Uterus (tissue), 4 donors: ENCODE measurements around the gene TPRG1. TPM values are rescaled to one million over a fixed set of nuclear protein-coding genes. Genes with fewer than 3 reads are reported as not detected.

Experiments
- DNase-seq, 2 donors: peaks; one replicate each; pipeline ENCODE4 v3.0.0-alpha.2; 2019 to 2020
- H3K27ac ChIP-seq, 2 donors: fragments of 200-600 bp; sonication (generic); 1 replicate in 1 of 2; 2 replicates in 1 of 2; pipeline ENCODE4 v1.5.1; 2016 to 2018
- H3K27me3 ChIP-seq, 2 donors: fragments of 200-600 bp; sonication (generic); one replicate each; pipeline ENCODE4 v1.5.1; 2018 to 2019; ENCODE audit warnings: control low read depth in 1 of 2
- H3K36me3 ChIP-seq, 2 donors: fragments of 200-600 bp; sonication (generic); one replicate each; pipeline ENCODE4 v1.5.1; 2019; ENCODE audit warnings: control low read depth in 1 of 2
- H3K4me1 ChIP-seq, 2 donors: fragments of 200-600 bp; sonication (generic); one replicate each; pipeline ENCODE4 v1.5.1; 2018 to 2019; ENCODE audit warnings: control low read depth in 1 of 2
- H3K4me3 ChIP-seq, 2 donors: fragments of 200-600 bp; sonication (generic); 1 replicate in 1 of 2; 2 replicates in 1 of 2; pipeline ENCODE4 v1.5.1; 2018 to 2019; ENCODE audit warnings: mild to moderate bottlenecking in 1 of 2
- H3K9me3 ChIP-seq, 2 donors: fragments of 200-600 bp; sonication (generic); one replicate each; pipeline ENCODE4 v1.5.1; 2019; ENCODE audit warnings: control low read depth in 1 of 2
- POLR2A ChIP-seq, 2 donors: fragments of 450-650 bp; IDR thresholded peaks; one replicate each; pipeline ENCODE4 v1.6.1; 2016; ENCODE audit warnings: antibody characterized with exemption in 2 of 2, mild to moderate bottlenecking in 1 of 2, moderate library complexity in 1 of 2
- intact Hi-C: fragments of 100-400 bp; cut with DNase I; formaldehyde crosslinking; loops from one replicate; pipeline ENCODE4 v1.15.1; 2023; ENCODE audit warnings: low total_unique reads
- total RNA-seq, 4 donors: library from RNA; depleted of rRNA in 3 of 4; stranded (reverse); fragments of >200 nt in 3 of 4; gene quantifications; one replicate each; pipeline versions ENCODE4 v1.1.0 to v1.2.4, GENCODE V29; 2014 to 2023
- TF ChIP-seq, protein P1 (sequence below), 4 experiments: fragments of 200-600 bp in 2 of 4; fragments of 450-650 bp in 2 of 4; sonication (generic) in 2 of 4; IDR thresholded peaks; one replicate each; pipeline ENCODE4 v1.5.1; 2016 to 2019; ENCODE audit warnings: antibody characterized with exemption in 4 of 4, mild to moderate bottlenecking in 2 of 4, moderate library complexity in 1 of 4
- donor health status: DM: yes; HTN: yes; CAD: no.

The TPRG1 gene
- total RNA-seq, 4 donors from 2014 or later, result 7.7 to 29.4 (median 8.3) TPM

DNA sequence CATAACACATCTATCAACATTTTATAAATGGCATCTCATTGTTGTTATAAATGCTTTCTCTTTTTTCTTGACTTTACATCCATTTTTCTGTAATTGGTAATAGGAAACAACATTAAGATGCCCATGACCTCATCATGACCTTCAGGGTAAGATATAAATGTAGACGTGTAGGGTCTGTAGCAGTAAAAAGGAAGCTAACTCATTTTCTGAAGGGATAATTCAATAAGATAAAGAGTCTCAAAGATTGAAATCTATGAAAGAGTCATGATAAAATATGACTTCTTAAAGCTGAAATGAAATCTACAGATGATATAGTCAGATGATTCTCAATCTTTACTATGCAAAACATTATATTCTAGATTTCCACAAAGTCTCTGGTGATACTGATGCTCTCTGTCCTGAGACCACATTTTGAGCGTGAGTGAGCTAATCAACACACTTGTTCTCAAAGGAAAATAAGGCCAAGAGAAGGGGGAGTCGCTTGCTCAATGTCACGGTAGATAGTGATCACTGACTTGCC, 38.5 kb downstream of the TPRG1 start:
- no peaks in the 10 kb centered on the region for H3K36me3 ChIP-seq
- no peak overlapping the region for H3K27ac ChIP-seq
- H3K4me1 ChIP-seq, result no peaks in the 10 kb centered on the region
- TF ChIP-seq, protein P1, sequence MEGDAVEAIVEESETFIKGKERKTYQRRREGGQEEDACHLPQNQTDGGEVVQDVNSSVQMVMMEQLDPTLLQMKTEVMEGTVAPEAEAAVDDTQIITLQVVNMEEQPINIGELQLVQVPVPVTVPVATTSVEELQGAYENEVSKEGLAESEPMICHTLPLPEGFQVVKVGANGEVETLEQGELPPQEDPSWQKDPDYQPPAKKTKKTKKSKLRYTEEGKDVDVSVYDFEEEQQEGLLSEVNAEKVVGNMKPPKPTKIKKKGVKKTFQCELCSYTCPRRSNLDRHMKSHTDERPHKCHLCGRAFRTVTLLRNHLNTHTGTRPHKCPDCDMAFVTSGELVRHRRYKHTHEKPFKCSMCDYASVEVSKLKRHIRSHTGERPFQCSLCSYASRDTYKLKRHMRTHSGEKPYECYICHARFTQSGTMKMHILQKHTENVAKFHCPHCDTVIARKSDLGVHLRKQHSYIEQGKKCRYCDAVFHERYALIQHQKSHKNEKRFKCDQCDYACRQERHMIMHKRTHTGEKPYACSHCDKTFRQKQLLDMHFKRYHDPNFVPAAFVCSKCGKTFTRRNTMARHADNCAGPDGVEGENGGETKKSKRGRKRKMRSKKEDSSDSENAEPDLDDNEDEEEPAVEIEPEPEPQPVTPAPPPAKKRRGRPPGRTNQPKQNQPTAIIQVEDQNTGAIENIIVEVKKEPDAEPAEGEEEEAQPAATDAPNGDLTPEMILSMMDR (IDR thresholded peaks at IDR 0.05), result no peak
- no peak for TF ChIP-seq POLR2A (IDR thresholded peaks at IDR 0.05)
- H3K9me3 ChIP-seq, result no peaks in the 10 kb centered on the region
- intact Hi-C loops, result no loop called here
- no peaks in the 10 kb centered on the region for H3K27me3 ChIP-seq
- H3K4me3 ChIP-seq, result no peak overlapping the region
- no peak for DNase-seq

DNA sequence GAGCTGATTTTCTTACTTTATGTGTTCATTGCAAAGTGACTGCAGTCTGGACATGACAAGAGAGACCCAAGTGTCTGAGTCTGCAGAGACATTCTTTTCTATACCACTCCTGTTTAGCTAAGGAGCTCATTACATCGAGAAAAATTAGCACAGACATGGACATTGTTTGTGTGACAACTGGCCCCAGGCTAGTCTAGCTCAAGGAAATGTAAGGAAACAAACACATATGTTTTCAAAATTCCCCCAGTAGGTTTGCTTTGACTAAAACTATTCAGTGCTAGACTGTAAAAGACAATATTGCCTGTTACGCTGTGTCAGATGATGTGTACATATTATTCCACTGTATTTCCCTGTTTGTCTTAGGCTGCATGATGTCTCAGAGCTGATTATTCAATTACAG, 40.9 kb downstream of the TPRG1 start:
- no peak for TF ChIP-seq POLR2A (IDR thresholded peaks at IDR 0.05)
- TF ChIP-seq, protein P1 (IDR thresholded peaks at IDR 0.05), result no peak
- no peaks in the 10 kb centered on the region for H3K4me1 ChIP-seq
- intact Hi-C loops, result no loop called here
- no peak for DNase-seq
- no peaks in the 10 kb centered on the region for H3K36me3 ChIP-seq
- H3K27ac ChIP-seq, result no peak overlapping the region
- H3K4me3 ChIP-seq, result no peak overlapping the region
- no peaks in the 10 kb centered on the region for H3K9me3 ChIP-seq
- H3K27me3 ChIP-seq, result no peaks in the 10 kb centered on the region

DNA sequence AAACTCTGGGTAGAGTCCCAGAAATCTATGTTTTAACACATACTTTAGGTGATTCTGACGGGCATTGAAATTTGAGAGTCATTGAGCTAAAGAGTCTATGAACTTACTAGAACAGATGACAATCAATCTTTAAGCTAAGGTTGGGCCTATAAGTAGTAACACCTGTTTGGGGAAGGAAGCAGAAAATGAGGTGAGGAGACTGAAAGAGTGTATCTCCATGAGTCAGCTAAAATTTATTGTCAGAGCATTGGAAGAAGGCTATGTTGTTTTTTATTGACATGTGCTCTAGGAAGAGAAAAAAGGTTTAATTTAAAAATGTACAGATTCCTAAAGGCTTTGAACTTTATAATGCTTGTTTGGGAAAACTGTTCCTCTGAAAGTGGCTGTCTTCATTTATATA, 42.9 kb downstream of the TPRG1 start:
- no peak overlapping the region for H3K4me3 ChIP-seq
- no peaks in the 10 kb centered on the region for H3K27me3 ChIP-seq
- DNase-seq, result no peak
- TF ChIP-seq, protein P1 (IDR thresholded peaks at IDR 0.05), result no peak
- TF ChIP-seq POLR2A (IDR thresholded peaks at IDR 0.05), result no peak
- H3K27ac ChIP-seq, result no peak overlapping the region
- intact Hi-C loops, result no loop called here
- H3K36me3 ChIP-seq, result no peaks in the 10 kb centered on the region
- H3K4me1 ChIP-seq, result no peaks in the 10 kb centered on the region
- H3K9me3 ChIP-seq, result no peaks in the 10 kb centered on the region

DNA sequence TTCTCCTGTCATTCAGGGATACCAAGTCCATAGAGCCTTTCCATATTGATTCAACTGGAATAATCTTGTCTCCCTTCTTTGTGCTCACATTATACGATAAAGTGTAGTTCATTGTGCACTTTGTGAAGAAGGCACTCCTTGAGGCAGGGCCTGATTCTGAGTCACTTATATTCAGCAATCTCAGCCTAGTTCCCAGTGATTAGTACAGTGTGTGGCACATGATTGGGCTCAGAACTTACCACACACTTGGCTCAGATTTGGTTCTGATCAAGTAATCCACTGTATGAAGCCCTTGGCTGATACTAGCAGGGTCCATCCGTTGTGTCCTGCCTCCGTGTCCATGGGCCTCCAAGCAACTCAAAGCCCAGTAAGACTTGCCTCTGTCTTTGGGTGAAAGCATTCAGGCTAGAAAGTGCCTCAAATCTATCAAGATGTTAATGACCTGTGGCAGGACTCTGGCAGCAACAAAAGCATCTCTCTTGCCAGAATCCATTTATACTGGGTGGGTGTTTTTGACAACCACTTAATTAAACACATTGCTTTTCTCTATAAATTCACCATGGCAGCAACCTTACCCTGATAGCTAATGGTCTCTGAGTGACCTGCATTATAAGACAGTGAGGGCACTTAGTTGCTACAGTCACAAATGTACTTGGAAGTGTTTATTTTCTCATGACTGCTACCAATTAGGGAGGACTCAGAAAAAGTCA, 51.3 kb downstream of the TPRG1 start:
- Histone ChIP-seq H3K36me3 (no peaks in the 10 kb centered on the region), H3K4me3 (no peak overlapping the region), H3K27me3 (no peaks in the 10 kb centered on the region), H3K27ac (no peak overlapping the region), H3K4me1 (no peaks in the 10 kb centered on the region), H3K9me3 (no peaks in the 10 kb centered on the region)
- TF ChIP-seq, protein P1 (IDR thresholded peaks at IDR 0.05), result no peak
- no peak for TF ChIP-seq POLR2A (IDR thresholded peaks at IDR 0.05)
- intact Hi-C loops, result no loop called here
- no peak for DNase-seq

DNA sequence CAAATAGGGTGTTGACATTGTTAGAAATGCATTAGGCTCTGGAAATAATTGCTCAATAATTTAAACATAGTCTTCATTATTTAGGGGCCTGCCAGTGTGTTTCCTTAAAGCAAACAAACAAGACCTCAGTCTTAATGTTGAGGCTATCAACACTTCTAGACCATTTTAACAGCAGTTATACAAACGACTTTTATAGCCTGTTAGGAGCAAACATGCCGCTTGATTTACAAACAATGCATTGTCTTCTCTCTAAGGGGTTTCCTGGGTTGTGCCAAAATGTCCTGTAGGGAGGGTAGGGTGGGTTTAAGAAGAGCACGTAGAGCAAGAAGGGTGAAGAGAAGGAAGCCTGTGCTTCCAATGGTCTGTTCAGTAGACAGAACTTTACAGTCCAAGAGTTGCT, 53.7 kb downstream of the TPRG1 start:
- no peaks in the 10 kb centered on the region for H3K36me3 ChIP-seq
- H3K27me3 ChIP-seq, result no peaks in the 10 kb centered on the region
- no peaks in the 10 kb centered on the region for H3K4me1 ChIP-seq
- DNase-seq, result no peak
- TF ChIP-seq, protein P1 (IDR thresholded peaks at IDR 0.05), result no peak
- TF ChIP-seq POLR2A (IDR thresholded peaks at IDR 0.05), result no peak
- no peak overlapping the region for H3K27ac ChIP-seq
- no peaks in the 10 kb centered on the region for H3K9me3 ChIP-seq
- intact Hi-C loops, result no loop called here
- no peak overlapping the region for H3K4me3 ChIP-seq
